Activated naive CD4-positive, alpha-beta T cell treated with anti-CD3 and anti-CD28 coated beads, Interleukin-2, amount 50 U/mL, for 16 hours (primary cell): ENCODE results near the gene MYCBPAP.
"Not testable (repeated sequence)": the region's sequence is repeated elsewhere in the genome, so short reads cannot be mapped to it uniquely, and the experiment has no call there.

Experiments
- DNase-seq: peaks from one replicate; pipeline ENCODE4 v3.0.0-alpha.2; 2020

Gene MYCBPAP

GRCh38 chr17:50471009-50471905, 37.0 kb upstream of the MYCBPAP start:
- no peak for DNase-seq

GRCh38 chr17:50472286-50472685, 36.0 kb upstream of the MYCBPAP start:
- no peak for DNase-seq

- not testable (repeated sequence) for DNase-seq
Observed at GRCh38 chr17:50472761-50473161, 35.5 kb upstream of the MYCBPAP start.

- no peak for DNase-seq
Observed at GRCh38 chr17:50473901-50474300, 34.3 kb upstream of the MYCBPAP start.

GRCh38 chr17:50474523-50474922, 33.7 kb upstream of the MYCBPAP start:
- no peak for DNase-seq

GRCh38 chr17:50475362-50475761, 32.9 kb upstream of the MYCBPAP start:
- DNase-seq = no peak

- DNase-seq = not testable (repeated sequence)
Observed at GRCh38 chr17:50475775-50476544, 32.3 kb upstream of the MYCBPAP start.

- no peak for DNase-seq
Observed at GRCh38 chr17:50476545-50477315, 31.5 kb upstream of the MYCBPAP start.

- no peak for DNase-seq
Observed at GRCh38 chr17:50477976-50478375, 30.3 kb upstream of the MYCBPAP start.

- DNase-seq = peak; percentile 87
Observed at GRCh38 chr17:50478391-50479381, 29.6 kb upstream of the MYCBPAP start, which contains the start of gene RSAD1. Gene RSAD1 (plus strand): TSS chr17:50478860. CDS start chr17:50478885, 25 bp downstream.

GRCh38 chr17:50479522-50480141, 28.6 kb upstream of the MYCBPAP start:
- DNase-seq = peak; percentile 76

GRCh38 chr17:50480142-50480764, 28.0 kb upstream of the MYCBPAP start:
- no peak for DNase-seq

- DNase-seq = no peak
Observed at GRCh38 chr17:50480854-50481490, 27.3 kb upstream of the MYCBPAP start.

GRCh38 chr17:50481648-50482047, 26.6 kb upstream of the MYCBPAP start:
- no peak for DNase-seq

- no peak for DNase-seq
Observed at GRCh38 chr17:50482110-50482509, 26.1 kb upstream of the MYCBPAP start.

- DNase-seq = peak; percentile 69
Observed at GRCh38 chr17:50482516-50482915, 25.7 kb upstream of the MYCBPAP start.

- no peak for DNase-seq
Observed at GRCh38 chr17:50483266-50483665, 25.0 kb upstream of the MYCBPAP start.

GRCh38 chr17:50484386-50485155, 23.7 kb upstream of the MYCBPAP start:
- DNase-seq = no peak
